Loucy (cell line): ENCODE data around the gene ACTN1.

Experiments used
- CTCF ChIP-seq: fragments of 200-600 bp; sonication (generic); conservative IDR thresholded peaks from 2 replicates; pipeline ENCODE4 v1.5.1; 2014; ENCODE audit warnings: mild to moderate bottlenecking, antibody characterized with exemption, low read length
- EZH2phosphoT487 ChIP-seq: fragments of 200-600 bp; IDR thresholded peaks from 2 replicates; pipeline ENCODE4 v1.6.1; 2018; ENCODE audit warnings: antibody characterized with exemption, mild to moderate bottlenecking, moderate library complexity, borderline replicate concordance

GRCh38 chr14:68943107-68943506 lies 36.0 kb downstream of the ACTN1 start:
- TF ChIP-seq CTCF (no peak), EZH2phosphoT487 (no peak)
